RWPE1 (cell line): Measurements from ENCODE around the gene RPL31.

Experiments
- CTCF ChIA-PET: fragments of 350-600 bp; sonication (Branson Sonifier 250); formaldehyde crosslinking; extraction: SDS; loops from one replicate; lab custom pipeline; 2021; lab: Yijun Ruan, JAX
- POLR2A ChIA-PET: fragments of 400-600 bp; formaldehyde crosslinking; extraction: SDS; loops from one replicate; lab custom pipeline; 2020; ENCODE audit warnings: antibody characterized with exemption; ENCODE audit not compliant: low non-redundant PET; lab: Yijun Ruan, JAX
- DNase-seq: peaks from one replicate; pipeline ENCODE4 v3.0.0; 2012; ENCODE audit warnings: low spot score
- H3K27ac ChIP-seq: fragments of 450-650 bp; 2 replicates; pipeline ENCODE4 v1.5.1; 2017
- CTCF ChIP-seq: fragments of 450-650 bp; conservative IDR thresholded peaks from 2 replicates; pipeline ENCODE4 v1.5.1; 2017; ENCODE audit warnings: low read depth, mild to moderate bottlenecking

The RPL31 gene

GRCh38 chr2:100964681-100965169, 37.4 kb upstream of the RPL31 start:
- no peak for TF ChIP-seq CTCF
- CTCF ChIA-PET = no interaction called here
- H3K27ac ChIP-seq = no peak overlapping the region

DNA sequence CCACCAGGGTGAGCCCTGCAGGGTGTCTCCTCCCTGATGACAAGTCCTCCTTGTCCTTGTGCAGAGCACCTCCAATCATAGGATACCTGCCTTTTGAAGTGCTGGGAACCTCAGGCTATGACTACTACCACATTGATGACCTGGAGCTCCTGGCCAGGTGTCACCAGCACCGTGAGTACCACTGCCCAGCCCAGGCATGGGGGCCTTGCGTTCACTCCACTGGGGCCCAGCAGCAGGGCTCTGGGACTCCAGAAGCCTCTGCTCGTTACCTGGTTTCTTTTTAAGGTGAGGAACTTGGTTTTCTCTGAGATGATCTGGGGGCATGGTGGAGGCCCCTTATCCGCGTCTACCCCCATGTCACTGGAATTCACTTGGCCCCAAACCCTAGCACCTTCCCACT, 36.5 kb upstream of the RPL31 start:
- POLR2A ChIA-PET = no interaction called here

More at GRCh38 chr2:100964681-100965169, 37.4 kb upstream of the RPL31 start:
- POLR2A ChIA-PET = no interaction called here
- DNase-seq = no peak

GRCh38 chr2:100967716-100968115, 34.4 kb upstream of the RPL31 start:
- no peak for DNase-seq

More for the DNA sequence above, 36.5 kb upstream of the RPL31 start:
- CTCF ChIA-PET = no interaction called here
- DNase-seq = no peak
- H3K27ac ChIP-seq = no peak overlapping the region
- TF ChIP-seq CTCF = no peak

DNA sequence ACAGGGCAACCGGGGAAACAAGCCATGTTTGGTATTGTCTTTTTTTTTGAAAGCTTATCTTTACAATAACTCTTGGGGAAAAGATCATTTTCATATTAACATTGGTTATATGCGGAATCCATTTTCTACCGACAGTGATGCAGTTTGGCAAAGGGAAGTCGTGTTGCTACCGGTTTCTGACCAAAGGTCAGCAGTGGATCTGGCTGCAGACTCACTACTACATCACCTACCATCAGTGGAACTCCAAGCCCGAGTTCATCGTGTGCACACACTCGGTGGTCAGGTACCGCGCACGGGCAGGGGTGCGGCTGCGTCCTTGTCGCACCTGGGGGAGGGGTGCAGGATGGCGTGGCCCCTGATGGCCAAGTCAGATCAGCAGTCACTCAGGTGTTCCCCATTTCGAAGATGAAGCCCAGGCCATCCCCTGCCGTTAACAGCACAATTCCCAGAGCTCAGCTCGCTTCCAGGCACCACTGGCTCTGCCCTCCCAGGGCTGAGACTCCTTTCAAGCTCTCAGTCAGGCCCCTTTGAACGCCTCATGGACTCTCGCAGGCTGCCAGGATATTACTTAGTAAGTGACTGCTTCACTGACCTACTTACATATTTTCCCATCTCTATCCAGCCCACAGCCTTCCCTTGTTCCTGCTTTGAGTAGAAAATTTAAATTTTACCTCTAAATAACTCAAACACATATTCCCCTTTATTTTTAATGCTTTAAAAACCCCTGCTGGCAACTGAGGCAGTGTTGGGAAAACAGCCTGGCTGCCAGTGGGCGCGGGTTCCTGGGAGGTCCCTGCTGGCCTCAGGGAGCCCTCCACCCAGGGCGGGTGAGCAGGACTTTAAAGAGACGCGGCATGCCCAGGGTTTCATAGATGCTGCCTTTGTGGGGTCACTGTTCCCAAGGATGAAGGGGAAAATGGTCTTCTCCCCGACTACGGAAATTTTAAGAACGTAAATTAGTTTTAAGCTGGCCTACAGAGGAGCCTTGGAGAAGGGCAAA, 33.6 kb upstream of the RPL31 start:
- CTCF ChIA-PET = no interaction called here
- no peak overlapping the region for H3K27ac ChIP-seq
- DNase-seq = no peak
- TF ChIP-seq CTCF = no peak
- POLR2A ChIA-PET = no interaction called here

More at GRCh38 chr2:100967716-100968115, 34.4 kb upstream of the RPL31 start:
- H3K27ac ChIP-seq = no peak overlapping the region
- TF ChIP-seq CTCF = no peak
- POLR2A ChIA-PET = no interaction called here
- CTCF ChIA-PET = no interaction called here

- ChIA-PET POLR2A (no interaction called here), CTCF (no interaction called here)
- TF ChIP-seq CTCF = no peak
Observed at GRCh38 chr2:100969998-100970397, 32.1 kb upstream of the RPL31 start.

GRCh38 chr2:100971221-100971620, 30.9 kb upstream of the RPL31 start:
- ChIA-PET CTCF (interaction anchor here (0.7 kb wide), 1 partner anchor 13 kb away, joined by 6 read pairs; no protein-coding TSS in a partner anchor), POLR2A (interaction anchor here (0.6 kb wide), 1 partner anchor 135 kb away, joined by 5 read pairs; no protein-coding TSS in a partner anchor)
- no peak for DNase-seq
- TF ChIP-seq CTCF = no peak
- H3K27ac ChIP-seq = no peak overlapping the region

More at GRCh38 chr2:100969998-100970397, 32.1 kb upstream of the RPL31 start:
- no peak overlapping the region for H3K27ac ChIP-seq
- DNase-seq = no peak
